ENCODE data around the gene ASIP.

The ASIP gene

GRCh38 chr20:34312544-34313217, 71.5 kb downstream of the ASIP start:
- DNase-seq: peak; percentile 84

- no peak for DNase-seq
These were observed 74.0 kb downstream of the ASIP start for GRCh38 chr20:34315236-34315635.

DNA sequence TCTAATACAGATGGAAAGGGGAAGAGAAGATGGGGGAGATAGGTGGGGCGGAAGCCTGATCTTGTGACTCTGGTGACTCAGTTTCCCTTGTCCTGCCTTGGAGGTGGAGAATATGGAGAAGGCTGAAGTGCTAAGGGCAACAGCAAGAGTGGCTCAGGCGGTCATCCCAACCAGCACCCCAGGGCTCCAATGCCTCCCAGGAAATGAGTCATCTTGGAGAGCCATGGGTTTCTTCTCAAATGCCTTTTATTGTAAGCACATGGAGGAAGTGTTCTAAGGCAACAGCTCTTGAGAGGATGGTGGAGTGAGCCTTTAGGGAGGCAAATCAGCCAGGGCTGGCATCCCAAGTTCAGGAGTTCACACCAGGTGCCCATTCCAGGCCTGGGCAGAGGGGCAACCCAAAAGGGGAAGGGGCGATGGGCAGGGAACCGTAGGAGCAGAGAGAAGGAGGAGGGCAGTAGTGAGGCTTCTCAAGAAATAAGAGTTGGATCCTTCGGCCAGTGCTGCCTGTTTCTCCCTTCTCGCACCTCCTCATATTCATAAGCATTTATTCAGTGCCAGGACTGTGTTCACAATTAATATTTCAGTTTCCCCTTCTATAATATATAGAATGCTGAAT, 75.1 kb downstream of the ASIP start:
- no peak for DNase-seq

Measured in NCI-H774 (cell line).